GM21447 (cell line): ENCODE measurements around the gene C3.

Experiments used
- ATAC-seq: cut with Tn5 transposase; IDR thresholded peaks from one replicate; pipeline ENCODE4 v1.9.1; 2021; ENCODE audit not compliant: unreplicated experiment

C3 gene

DNA sequence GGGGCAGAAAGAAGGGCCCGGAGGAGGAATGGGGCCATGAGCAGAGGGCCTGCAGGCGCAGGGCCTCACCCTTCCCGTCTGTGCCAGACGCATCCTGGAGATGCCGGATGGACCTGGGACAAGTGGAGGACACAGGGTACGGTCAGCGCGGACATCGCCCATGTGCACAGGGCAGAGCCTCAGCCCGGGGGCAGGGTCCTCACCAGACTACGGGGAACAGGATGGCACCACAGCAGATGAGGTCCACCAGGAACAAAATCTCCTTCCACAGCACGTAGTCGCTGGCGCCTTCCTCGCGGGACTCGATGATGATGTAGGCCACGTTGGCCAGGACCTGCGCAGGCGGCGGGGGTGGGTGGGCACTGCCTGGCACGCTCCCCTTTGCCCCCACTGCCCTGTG, 11.4 kb upstream of the C3 start:
- ATAC-seq, result no peak

DNA sequence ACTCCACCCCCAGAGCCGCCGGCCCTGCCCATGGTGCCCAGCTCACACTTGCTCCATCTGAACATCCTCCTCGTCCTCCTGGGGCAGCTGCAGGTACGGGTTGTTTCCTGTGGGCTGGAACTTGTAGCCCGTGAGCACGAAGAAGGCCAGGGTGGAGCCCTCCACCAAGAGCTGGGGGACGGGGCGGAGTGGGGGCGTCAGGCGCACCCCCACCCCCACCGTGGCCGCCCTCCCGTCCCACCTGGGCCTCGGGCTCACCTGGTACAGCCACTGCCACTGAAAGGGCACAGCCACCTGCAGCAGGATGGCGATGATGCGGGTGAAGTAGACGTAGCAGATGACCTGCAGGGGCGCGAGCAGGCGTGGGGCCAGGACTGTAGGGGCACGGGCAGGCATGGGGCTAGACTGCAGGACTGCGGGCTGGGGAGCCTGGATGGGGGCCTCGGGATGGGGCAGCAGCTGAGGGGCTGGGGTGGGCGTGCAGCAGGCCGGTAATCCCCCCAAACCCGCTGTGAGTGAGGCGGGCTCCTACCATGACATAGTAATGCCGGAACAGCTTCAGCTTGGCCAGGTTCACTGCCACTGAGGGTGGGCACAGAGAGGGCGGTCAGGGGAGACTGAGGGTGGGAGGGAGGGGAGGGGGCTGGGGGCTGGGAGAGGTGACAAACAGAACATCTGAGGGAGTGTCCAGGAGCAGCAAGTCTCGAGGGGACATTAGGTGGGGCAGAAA, 10.7 kb upstream of the C3 start:
- ATAC-seq, result no peak

DNA sequence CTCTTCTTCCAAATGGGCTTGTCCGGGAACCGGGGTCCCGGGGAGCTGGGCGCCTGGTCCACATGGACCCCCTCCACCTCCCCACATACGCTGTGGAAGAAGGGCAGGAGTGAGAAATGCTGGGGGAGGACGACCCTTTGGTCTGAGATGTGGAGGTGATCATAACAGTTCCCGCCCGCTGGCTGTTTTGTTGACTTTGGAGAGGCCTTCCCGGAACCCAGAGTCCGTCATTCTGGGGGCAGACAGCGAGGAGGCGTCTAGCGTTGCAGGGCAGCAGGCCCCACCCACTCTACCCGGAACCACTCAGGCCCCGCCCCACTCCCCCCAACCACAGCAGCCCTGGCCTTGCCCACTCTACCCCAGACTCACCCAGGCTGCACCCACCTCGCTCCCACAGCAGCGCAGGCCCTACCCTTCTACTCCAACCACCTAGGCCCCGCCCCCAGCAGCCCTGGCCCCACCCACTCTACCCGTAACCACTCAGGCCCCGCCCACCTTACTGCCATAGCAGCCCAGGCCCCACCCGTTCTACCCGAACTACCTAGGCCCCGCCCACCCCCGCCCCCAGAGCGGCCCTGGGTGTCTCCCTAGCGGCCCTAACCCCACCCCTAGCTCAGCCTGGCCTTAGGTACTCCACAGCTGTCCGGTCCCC, 9.8 kb upstream of the C3 start:
- no peak for ATAC-seq

DNA sequence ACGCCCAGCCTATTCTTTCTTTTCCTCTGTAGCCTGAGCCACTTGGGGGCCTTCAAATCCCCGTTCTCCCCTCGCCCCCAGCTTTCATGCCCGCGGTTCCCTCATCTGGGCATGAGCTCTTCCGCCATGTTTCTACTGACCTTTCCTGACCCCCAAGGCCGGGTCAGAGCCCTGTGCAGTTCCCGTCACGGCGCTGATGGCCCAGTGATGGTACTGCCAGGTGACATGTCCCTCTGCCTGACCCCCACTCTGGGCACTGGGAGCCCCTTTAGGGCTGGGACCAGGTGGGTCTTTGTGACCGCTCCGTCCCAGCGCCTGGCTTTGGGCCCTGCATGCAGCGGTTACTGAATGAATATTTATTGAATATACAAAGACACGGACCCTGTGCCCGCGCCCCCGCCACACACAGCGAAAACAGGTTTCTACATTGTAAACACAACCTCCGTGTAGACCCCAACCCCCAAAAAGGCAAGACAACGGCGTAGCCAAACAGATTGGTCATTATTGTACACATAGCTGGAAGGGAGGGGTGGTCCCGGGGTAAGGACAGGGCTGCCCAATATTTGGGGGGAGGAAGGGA, 9.2 kb upstream of the C3 start:
- ATAC-seq, result no peak

DNA sequence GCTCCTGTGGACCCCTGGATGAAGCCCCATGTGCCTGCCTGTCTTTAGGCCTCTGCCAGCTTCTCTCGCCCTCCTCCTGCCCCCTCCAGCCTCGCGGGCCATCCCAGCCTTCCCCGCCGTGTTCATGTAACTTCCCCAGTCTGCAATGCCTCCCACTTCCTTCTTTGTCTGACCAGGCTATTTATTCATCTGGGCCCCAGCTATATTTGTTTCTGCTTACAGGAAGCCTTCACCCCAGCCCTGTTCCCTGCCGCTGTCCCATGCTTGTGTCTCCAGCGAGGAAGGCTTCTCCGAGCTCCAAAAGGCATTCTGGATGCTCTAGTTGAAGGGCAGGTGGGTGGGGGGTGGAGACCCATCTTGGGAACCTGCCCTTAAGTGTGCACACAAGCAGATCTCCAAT, 7.9 kb upstream of the C3 start:
- no peak for ATAC-seq

DNA sequence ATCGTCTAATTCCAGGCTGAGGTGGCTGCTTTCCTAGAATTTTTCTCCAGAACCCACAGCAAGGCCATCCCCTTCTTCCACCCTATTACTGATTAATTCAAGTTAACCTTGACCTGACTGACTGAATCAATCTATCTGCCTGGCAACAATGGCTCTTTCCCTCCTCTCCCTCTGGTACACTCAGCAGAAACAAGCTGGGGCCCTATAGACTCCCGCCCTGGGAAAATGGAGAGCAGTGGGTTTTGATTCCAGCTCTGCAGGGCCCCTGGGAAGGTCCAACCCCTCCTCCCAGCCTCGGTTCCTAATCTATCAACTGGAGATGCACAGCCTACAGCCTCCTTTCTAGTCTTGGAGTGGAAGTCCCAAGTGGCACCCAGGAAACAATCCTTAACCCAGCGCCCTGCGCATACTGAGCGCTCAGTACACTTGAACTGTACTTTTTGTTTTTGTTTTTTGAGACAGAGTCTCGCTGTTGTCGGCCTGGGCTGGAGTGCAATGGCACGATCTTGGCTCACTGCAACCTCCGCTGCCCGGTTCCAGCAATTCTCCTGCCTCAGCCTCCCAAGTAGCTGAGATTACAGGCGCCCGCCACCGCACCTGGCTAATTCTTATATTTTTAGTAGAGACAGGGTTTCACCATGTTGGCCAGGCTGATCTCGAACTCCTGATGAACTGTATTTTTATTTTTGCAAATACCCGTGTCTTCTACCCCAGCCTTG, 5.2 kb upstream of the C3 start:
- no peak for ATAC-seq

DNA sequence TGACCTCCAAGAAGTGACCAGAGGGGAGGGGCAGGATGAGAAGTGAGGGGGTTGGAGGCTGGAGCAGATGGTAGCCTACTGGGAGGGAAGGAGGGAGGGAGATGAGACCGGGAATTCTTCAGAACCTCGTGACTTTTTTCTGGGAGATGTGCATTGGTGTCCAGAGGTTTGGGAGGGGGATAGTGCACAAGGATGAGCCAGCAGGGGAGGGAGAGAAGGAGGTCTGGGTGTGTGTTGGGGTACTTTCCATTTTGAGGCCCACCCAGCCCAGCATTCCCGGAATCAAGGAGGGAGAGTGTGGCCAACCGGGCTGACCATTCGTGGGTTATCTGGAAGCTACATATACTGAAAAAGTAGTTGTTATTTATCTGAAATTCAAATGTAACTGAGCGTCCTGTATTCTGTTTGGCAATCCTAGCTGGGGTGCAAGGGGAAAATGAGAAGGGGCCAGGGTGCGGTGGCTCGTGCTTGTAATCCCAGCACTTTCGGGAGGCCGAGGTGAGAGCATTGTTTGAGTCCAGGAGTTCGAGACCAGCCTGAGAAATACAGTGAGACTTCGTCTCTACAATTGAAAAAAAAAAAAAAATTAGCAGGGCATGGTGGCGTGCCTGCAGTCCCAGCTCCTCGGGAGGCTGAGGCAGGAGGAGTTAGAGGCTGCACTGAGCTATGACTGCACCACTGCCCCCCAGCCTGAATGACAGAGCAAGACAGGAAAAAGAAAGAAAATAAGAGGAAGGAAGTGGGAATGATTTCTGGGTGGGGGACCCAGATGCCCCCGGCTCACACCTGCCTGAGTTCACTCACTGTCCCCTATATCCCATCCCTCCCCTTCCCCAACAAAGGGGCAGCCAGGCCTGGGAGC, 4.4 kb upstream of the C3 start:
- no peak for ATAC-seq

DNA sequence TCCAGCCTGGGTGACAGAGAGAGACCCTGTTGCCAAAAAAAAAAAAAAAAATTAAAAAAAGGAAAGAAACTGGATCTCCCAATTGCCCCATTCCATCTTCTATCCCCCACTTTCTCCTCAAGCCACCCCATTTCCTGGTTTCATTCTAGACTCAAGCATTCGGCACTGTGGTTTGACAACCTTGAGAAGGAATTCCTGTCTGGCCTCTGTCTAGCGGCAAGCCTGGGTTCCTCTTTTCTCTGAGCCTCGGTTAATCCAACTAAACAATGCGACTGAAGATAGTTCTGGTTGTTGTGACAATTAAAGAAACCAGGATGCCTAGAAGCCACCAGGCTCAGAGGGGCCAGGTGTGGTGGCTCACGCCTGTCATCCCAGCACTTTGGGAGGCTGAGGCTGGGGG, 3.3 kb upstream of the C3 start:
- no peak for ATAC-seq

DNA sequence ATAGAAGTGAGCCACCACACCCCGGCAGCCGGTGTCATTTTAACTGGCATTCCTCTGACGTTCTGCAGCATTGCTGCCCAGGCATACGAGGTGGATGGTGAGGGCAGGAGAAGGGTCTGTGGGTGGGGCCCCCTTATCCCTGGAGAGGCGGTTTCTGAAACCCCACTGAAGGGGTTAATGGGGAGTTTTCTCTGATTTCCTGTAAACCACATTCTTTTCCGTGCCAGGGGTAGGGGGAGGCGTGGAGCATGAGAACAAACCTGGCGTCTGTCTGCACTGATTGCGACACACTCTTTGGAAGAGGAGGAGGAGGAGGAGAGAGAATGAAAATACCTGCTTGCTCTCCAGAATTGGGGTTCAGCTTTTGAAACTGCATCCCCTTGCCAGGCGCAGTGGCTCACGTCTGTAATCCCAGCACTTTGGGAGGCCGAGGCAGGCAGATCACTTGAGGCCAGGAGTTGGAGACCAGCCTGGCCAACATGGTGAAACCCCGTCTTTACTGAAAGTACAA, 2.7 kb upstream of the C3 start:
- ATAC-seq, result no peak

DNA sequence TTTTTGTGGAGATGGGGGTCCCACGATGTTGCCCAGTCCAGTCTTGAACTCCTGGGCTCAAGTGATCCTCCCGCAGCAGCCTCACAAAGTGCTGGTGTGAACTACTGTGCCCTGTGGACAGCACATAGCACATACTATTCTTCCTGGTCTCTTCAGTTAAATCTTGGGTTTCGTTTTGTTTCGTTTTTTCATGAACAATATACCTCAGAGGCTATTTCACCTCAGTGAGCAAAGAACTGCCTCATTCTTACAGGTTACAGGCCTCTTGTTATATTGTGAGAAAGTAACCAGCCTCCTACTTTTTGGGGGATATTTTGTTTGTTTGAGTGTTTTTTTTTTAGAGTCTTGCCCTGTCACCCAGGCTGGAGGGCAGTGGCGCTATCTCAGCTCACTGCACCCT, 1.3 kb upstream of the C3 start:
- ATAC-seq, result no peak

DNA sequence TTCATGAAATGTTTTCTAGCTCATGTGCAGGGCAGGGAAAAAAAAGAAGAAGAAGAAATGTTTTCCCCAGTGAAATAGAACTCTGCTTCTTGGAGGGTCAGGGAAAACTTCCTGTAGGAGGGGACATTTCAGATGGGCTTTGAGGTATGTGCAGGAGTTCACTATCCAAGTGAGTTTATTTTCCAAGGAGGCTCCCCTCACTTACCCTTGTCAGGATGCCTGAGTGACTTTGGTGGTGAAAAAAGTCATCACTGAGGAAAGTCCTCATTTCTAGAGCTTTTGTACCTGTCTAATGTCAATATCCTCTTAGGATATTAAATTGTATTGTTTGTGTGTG, 656 bp upstream of the C3 start:
- ATAC-seq, result no peak

DNA sequence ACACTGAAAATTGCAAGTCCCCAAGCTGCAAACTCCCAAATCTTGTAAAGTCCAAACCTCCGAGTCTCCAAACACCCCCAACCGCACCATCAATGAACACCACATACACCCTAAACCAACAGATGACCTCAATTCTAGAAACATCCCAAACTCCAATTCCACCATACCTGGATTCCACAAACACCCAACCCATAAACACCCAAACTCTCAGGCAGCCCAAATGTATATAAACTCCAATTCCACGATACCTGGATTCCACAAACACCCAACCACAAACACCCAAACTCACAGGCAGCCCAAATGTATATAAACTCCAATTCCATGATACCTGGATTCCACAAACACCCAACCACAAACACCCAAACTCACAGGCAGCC, 470 bp downstream of the C3 start:
- ATAC-seq, result no peak

DNA sequence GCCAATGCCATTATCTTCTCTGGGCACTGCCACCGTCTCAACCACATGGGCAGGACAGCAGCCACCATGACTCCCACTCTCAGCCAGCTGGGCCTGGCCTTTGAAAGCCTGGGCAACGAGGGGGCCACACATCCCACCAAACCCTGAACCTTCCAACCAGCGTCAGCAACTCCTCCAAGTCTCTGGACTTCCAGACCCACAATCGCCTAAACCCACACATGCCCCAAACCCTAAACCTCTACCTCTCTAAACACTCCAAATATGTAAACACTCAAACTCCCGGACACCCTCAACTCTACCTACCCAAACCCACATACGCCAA, 949 bp downstream of the C3 start:
- no peak for ATAC-seq

DNA sequence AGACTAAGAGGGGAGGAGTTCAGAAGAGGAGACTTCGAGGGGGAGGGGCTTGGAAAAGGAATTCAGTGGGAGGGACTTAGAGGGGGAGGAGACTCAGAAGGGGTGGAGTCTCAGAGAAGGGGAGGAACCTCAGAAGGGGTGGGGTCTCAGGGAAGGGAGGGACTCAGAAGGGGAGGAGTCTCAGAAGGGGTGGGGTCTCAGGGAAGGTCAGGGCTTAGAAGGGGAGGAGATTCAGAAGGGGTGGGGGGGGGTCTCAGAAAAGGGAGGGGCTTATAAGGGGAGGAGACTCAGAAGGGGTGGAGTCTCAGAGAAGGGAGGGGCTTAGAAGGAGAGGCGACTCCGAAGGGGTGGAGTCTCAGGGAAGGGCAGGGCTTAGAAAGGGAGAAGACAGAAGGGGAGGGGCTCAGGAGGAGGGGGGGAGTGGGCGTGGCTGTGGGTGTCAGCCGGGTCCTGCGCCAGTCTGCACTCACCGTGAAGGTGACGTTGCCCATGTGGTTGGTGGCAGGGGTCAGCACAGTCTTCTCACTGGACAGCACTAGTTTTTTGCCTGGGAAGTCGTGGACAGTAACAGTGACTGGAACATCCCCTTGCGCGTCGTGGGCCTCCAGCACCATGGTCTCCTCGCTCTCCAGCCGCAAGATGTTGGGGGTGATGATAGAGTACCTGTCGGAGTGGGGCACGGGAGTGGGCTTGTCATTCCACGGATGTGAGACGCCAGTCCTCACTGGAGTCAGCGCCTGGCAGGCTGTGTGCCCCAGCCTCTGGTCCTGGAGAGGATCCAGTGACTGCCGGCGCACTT, 1.5 kb downstream of the C3 start:
- ATAC-seq, result no peak

DNA sequence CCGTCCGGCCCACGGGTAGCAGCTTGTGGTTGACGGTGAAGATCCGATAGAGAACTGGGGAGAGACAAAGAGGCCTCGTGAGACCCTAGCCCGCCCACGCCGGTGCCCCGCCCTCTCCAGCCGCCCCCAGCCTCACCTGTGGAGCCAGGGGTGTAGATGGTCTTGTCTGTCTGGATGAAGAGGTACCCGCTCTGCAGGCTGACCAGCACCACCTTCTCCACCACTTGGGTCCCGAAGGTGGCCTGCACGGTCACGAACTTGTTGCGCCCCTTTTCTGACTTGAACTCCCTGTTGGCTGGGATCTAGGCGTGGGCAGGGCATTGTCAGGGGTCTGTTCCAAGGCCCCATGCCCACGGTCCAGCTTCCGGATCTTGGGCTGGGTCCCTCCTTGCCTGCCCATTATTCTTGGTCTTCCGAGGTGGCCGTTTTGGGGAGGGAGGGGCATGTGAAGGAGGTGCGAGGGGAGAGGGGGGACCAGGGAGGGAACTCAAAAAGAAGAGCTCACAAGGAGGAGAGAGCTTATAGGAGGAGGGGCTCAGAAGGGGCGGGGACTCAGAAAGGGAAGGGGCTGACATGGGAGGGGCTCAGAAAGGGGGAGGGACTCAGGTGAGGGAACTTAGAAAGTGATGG, 2.2 kb downstream of the C3 start:
- no peak for ATAC-seq

DNA sequence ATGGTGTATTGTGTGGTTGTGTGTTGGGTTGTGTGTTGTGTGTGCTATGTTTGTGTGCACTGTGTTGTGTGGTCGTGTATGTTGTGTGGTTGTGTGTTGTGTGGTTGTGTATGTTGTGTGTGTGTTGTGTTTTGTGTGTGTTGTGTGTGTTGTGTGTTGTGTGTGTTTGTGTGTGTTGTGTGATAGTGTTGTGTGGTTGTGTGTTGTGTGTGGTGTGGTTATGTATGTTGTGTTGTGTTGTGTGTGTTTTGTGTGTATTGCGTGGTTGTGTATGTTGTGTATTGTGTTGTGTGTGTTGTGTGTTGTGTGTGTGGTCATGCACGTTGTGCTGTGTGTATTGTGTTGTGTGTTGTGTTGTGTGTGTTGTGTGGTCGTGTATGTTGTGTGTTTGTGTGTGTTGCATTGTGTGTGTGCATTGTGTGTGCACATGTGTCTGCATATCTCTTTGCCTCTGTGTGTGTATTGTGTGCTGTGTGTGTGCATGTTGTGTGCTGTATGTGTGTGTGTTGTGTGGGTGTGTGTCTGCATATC, 2.9 kb downstream of the C3 start:
- ATAC-seq, result no peak

DNA sequence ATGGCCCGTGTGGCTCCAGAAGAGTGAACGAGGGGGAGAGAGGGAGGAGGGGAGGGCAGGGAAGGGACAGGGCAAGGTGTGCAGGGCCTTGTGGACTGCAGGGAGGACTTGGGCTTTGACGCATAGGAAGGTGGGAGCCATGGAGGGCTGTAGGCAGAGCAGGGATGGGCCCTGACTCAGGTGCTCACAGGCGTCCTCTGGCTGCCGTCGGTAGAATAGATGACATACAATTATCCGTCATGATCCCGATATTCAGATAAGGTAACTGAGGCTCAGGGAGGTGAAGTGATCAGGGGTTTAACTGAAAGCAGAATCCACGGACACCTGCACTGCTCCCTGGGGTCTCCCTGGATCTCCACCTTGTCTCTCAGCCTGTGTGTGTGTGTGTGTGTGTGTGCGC, 3.4 kb downstream of the C3 start:
- no peak for ATAC-seq

DNA sequence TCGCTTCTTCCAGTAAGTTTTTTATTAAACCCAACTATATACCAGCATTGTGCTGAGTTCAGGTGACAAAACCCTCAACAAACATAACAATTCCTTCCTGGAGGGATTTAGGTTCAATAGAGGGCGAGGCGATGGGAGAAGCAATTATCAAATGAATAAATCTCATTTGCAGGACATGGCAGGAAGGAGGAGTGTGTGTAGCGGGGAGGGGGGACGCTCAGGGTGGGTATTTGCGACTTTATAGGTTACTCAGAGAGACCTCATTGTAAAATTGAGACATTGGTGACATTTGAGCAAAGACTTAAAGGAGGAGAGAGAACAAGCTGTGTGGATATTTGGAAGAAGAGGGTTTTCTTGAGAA, 3.9 kb downstream of the C3 start:
- no peak for ATAC-seq

DNA sequence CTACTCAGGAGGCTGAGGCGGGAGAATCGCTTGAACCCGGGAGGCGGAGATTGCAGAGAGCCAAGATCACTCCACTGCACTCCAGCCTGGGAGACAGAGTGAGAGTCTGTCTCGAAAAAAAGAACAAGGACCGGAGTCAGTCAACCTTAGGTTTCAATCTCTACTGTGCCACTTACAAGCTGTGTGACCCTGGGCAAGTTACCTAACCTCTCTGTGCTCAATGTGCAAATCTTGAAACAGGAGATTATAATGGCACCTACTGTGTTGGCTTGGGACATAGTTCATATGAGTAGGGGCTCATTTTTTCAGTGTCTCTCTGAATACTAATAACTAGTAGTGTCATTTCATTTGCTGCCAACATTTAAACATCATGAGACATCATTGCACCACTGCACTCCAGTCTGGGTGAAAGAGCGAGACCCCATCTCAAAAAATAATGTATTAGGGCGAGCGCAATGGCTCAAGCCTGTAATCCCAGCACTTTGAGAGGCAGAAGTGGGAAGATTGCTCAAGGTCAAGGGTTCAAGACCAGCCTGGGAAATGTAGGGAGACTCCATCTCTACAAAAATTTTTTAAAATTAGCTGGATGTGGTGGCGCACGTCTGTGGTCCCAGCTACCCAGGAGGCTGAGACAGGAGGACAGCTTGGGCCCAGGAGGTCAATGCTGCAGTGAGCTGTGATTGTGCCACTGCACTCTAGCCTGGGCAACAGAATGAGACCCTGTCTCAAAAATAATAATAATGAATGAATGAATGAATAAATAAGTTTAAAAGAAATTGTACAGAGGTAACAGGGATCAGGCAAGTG, 5.5 kb downstream of the C3 start:
- no peak for ATAC-seq
